HEK293T (cell line): Measurements from ENCODE around the gene MECR.
A peak's percentile ranks its signal among the peaks of the same experiment; 100 is the strongest.

Experiments
- CTCF ChIA-PET: fragments of 350-600 bp; formaldehyde crosslinking; extraction: SDS; loops from one replicate; lab custom pipeline; 2021; ENCODE audit warnings: antibody characterized with exemption, inconsistent platforms; lab: Yijun Ruan, JAX
- POLR2A ChIA-PET: fragments of 350-600 bp; formaldehyde crosslinking; extraction: SDS; loops from one replicate; lab custom pipeline; 2020; ENCODE audit warnings: antibody characterized with exemption, inconsistent platforms; lab: Yijun Ruan, JAX
- DNase-seq: peaks from one replicate; pipeline ENCODE4 v3.0.0; 2012; ENCODE audit warnings: mixed read lengths; ENCODE audit errors: extremely low spot score
- ARNT ChIP-seq: fragments of 450-650 bp; IDR thresholded peaks from 2 replicates; pipeline ENCODE4 v1.6.1; 2017; ENCODE audit warnings: mild to moderate bottlenecking
- BHLHE40 ChIP-seq: fragments of 450-650 bp; IDR thresholded peaks from 2 replicates; pipeline ENCODE4 v1.6.1; 2016; ENCODE audit warnings: mild to moderate bottlenecking, moderate library complexity, borderline replicate concordance
- CTBP1 ChIP-seq: fragments of 450-650 bp; IDR thresholded peaks from 2 replicates; pipeline ENCODE4 v1.6.1; 2016; ENCODE audit warnings: borderline replicate concordance
- ELF4 ChIP-seq: fragments of 450-650 bp; IDR thresholded peaks from 2 replicates; pipeline ENCODE4 v1.6.1; 2017; ENCODE audit warnings: antibody characterized with exemption
- FOXA1 ChIP-seq: fragments of 450-650 bp; IDR thresholded peaks from 2 replicates; pipeline ENCODE4 v1.6.1; 2016; ENCODE audit warnings: mild to moderate bottlenecking
- FOXK2 ChIP-seq: fragments of 450-650 bp; IDR thresholded peaks from 2 replicates; pipeline ENCODE4 v1.6.1; 2016; ENCODE audit warnings: mild to moderate bottlenecking
- FOXM1 ChIP-seq: fragments of 450-650 bp; IDR thresholded peaks from 2 replicates; pipeline ENCODE4 v1.6.1; 2017; ENCODE audit warnings: mild to moderate bottlenecking, borderline replicate concordance
- HDGF ChIP-seq: fragments of 450-650 bp; IDR thresholded peaks from 2 replicates; pipeline ENCODE4 v1.6.1; 2017; ENCODE audit warnings: antibody characterized with exemption, borderline replicate concordance
- L3MBTL2 ChIP-seq: fragments of 450-650 bp; conservative IDR thresholded peaks from 2 replicates; pipeline ENCODE4 v1.6.1; 2016; ENCODE audit warnings: mild to moderate bottlenecking
- LEF1 ChIP-seq: fragments of 450-650 bp; IDR thresholded peaks from 2 replicates; pipeline ENCODE4 v1.6.1; 2017; ENCODE audit warnings: mild to moderate bottlenecking, borderline replicate concordance
- NFRKB ChIP-seq: fragments of 450-650 bp; IDR thresholded peaks from 2 replicates; pipeline ENCODE4 v1.6.1; 2016; ENCODE audit warnings: mild to moderate bottlenecking, moderate library complexity
- PKNOX1 ChIP-seq: fragments of 450-650 bp; IDR thresholded peaks from 2 replicates; pipeline ENCODE4 v1.6.1; 2016
- SP1 ChIP-seq: fragments of 450-650 bp; IDR thresholded peaks from 2 replicates; pipeline ENCODE4 v1.6.1; 2017
- SUZ12 ChIP-seq: fragments of 450-650 bp; IDR thresholded peaks from 2 replicates; pipeline ENCODE4 v1.6.1; 2016; ENCODE audit warnings: mild to moderate bottlenecking
- TARDBP ChIP-seq: fragments of 450-650 bp; IDR thresholded peaks from 2 replicates; pipeline ENCODE4 v1.6.1; 2016
- ZNF384 ChIP-seq: fragments of 450-650 bp; IDR thresholded peaks from 2 replicates; pipeline ENCODE4 v1.6.1; 2016

MECR gene

GRCh38 chr1:29200906-29201594, 29.7 kb downstream of the MECR start:
- CTCF ChIA-PET = interaction anchor here (1.9 kb wide), 1 partner anchor 19 kb away, joined by 10 read pairs; the partner anchor contains the start of gene SRSF4
- POLR2A ChIA-PET = interaction anchor here (6.1 kb wide), 1 partner anchor 20 kb away, joined by 29 read pairs; the partner anchor contains the start of gene SRSF4
- no peak for DNase-seq
- TF ChIP-seq L3MBTL2 (no peak), FOXK2 (no peak), BHLHE40 (no peak), SP1 (no peak), PKNOX1 (no peak), HDGF (no peak), LEF1 (no peak), CTBP1 (no peak), ZNF384 (no peak), TARDBP (no peak), FOXM1 (no peak), ELF4 (no peak), NFRKB (no peak), FOXA1 (no peak), ARNT (no peak), SUZ12 (no peak)

- no peak for DNase-seq
- ChIA-PET CTCF (interaction anchor here (0.7 to 1.5 kb wide), 4 partner anchors 55 to 316 kb away, joined by 3 to 6 read pairs (median 3); no protein-coding TSS in a partner anchor), POLR2A (interaction anchor here (3.4 to 6.1 kb wide), 2 partner anchors 16 to 17 kb away, joined by 29 read pairs; partner anchors contain the start of gene SRSF4)
- TF ChIP-seq HDGF (no peak), FOXA1 (no peak), PKNOX1 (no peak), SP1 (no peak)
Observed at GRCh38 chr1:29197993-29198392, 32.7 kb downstream of the MECR start.

GRCh38 chr1:29197590-29197924, 33.2 kb downstream of the MECR start:
- peak; percentile 65 for DNase-seq
- POLR2A ChIA-PET = interaction anchor here (3.4 kb wide), 1 partner anchor 16 kb away, joined by 29 read pairs; the partner anchor contains the start of gene SRSF4
- CTCF ChIA-PET = interaction anchor here (0.7 to 1.5 kb wide), 4 partner anchors 55 to 316 kb away, joined by 3 to 6 read pairs (median 3); no protein-coding TSS in a partner anchor
- TF ChIP-seq L3MBTL2 (no peak), SP1 (no peak), SUZ12 (no peak), PKNOX1 (no peak), ZNF384 (no peak), TARDBP (no peak), FOXK2 (no peak), LEF1 (no peak), BHLHE40 (no peak), ELF4 (no peak), ARNT (no peak), CTBP1 (no peak), HDGF (no peak), NFRKB (no peak), FOXM1 (no peak)

GRCh38 chr1:29196863-29197589, 33.7 kb downstream of the MECR start:
- POLR2A ChIA-PET = interaction anchor here (3.4 kb wide), 1 partner anchor 15 kb away, joined by 29 read pairs; the partner anchor contains the start of gene SRSF4
- CTCF ChIA-PET = interaction anchor here (0.7 to 1.5 kb wide), 3 partner anchors 304 to 315 kb away, joined by 3 to 6 read pairs (median 3); no protein-coding TSS in a partner anchor
- TF ChIP-seq PKNOX1 = no peak
- TF ChIP-seq FOXA1 = no peak
- no peak for TF ChIP-seq BHLHE40
- TF ChIP-seq FOXK2 = no peak
- TF ChIP-seq ZNF384 = no peak
- TF ChIP-seq L3MBTL2 = no peak
- TF ChIP-seq ARNT = no peak
- no peak for TF ChIP-seq ELF4
- TF ChIP-seq NFRKB = no peak
- no peak for TF ChIP-seq SUZ12
- TF ChIP-seq FOXM1 = no peak
- no peak for TF ChIP-seq TARDBP
- no peak for TF ChIP-seq CTBP1
- no peak for DNase-seq

- DNase-seq = no peak
- no peak for TF ChIP-seq SUZ12
- TF ChIP-seq ELF4 = no peak
- TF ChIP-seq SP1 = no peak
- TF ChIP-seq FOXA1 = no peak
- no peak for TF ChIP-seq NFRKB
- no peak for TF ChIP-seq LEF1
- no peak for TF ChIP-seq BHLHE40
- TF ChIP-seq CTBP1 = no peak
- TF ChIP-seq FOXK2 = no peak
- ChIA-PET POLR2A (interaction anchor here (3.4 kb wide), 1 partner anchor 14 kb away, joined by 29 read pairs; the partner anchor contains the start of gene SRSF4), CTCF (no interaction called here)
Observed at GRCh38 chr1:29195881-29196291, 34.8 kb downstream of the MECR start.
